A549 (cell line): ENCODE measurements around the gene TNS1.

Experiments used
- FOSL2 ChIP-seq, 2 experiments: fragments of 450-650 bp in 1 of 2; fragments of >200 bp in 1 of 2; sonication (Bioruptor Twin) in 1 of 2; formaldehyde crosslinking; IDR thresholded peaks; 2 replicates each; pipeline versions ENCODE4 v1.5.0 to v1.6.1; 2016 to 2020; ENCODE audit warnings: mild to moderate bottlenecking in 1 of 2, moderate library complexity in 1 of 2
- POLR2A ChIP-seq: IDR thresholded peaks from 2 replicates; pipeline ENCODE4 v1.6.1; 2012; ENCODE audit warnings: mild to moderate bottlenecking, low read length
- RFX5 ChIP-seq: fragments of 450-650 bp; IDR thresholded peaks from 2 replicates; pipeline ENCODE4 v1.7.1; 2014; ENCODE audit warnings: antibody characterized with exemption, mild to moderate bottlenecking, moderate library complexity
- TF ChIP-seq, protein P1 (sequence below): fragments of >200 bp; sonication (Bioruptor Twin); formaldehyde crosslinking; IDR thresholded peaks from 3 replicates; pipeline ENCODE4 v1.5.1; 2016
- TF ChIP-seq, protein P2 (sequence below): IDR thresholded peaks from 2 replicates; pipeline ENCODE4 v1.6.1; 2012; ENCODE audit warnings: low read depth, borderline replicate concordance
- TF ChIP-seq, protein P3 (sequence below): fragments of 450-650 bp; IDR thresholded peaks from 2 replicates; pipeline ENCODE4 v1.6.1; 2014; ENCODE audit warnings: antibody characterized with exemption

DNA sequence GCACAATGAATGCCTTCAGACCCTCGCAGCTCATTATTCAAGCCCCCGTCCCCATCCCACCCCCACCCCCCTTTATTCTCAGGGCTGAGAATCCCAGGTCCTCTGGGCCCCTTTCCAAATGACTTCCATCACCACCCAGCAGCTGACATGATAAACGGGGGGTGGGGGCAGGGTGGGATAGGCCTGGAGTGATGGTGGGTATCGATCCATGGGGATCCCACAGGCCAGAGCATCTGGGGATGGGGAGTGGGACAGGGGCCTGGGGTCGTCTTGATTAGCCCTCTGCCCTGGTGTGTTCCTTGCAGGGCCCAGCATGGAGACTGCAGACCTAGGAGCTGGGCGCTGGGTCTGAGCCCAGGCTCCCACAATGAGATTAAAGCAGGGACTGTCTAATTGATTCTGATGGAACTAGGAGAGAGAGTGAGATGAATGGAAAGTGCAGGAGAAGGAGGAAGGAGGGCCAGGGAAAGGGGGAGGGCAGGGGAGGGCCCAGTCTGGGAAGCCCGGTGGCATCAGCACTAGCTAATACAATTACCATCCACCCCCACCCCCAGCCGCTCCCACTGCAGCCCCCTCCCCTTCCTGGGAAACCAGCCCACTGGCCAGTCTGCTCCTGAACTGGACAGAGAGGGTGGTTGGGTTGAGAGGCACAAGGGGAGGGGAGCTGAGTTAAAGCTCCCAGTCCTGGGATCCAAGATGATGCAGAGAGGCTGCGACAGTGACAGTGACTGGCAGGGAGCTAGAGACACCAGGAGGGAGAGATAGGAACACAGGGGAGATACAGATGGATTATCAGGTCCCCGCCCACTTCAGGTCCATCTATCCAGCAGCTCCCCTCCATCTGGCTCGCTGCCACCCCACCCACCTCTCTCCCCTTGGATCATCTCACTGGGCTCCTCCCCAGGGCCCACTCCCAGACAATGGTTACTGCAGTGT is 13.1 kb upstream of the TNS1 start:
- TF ChIP-seq, protein P1, sequence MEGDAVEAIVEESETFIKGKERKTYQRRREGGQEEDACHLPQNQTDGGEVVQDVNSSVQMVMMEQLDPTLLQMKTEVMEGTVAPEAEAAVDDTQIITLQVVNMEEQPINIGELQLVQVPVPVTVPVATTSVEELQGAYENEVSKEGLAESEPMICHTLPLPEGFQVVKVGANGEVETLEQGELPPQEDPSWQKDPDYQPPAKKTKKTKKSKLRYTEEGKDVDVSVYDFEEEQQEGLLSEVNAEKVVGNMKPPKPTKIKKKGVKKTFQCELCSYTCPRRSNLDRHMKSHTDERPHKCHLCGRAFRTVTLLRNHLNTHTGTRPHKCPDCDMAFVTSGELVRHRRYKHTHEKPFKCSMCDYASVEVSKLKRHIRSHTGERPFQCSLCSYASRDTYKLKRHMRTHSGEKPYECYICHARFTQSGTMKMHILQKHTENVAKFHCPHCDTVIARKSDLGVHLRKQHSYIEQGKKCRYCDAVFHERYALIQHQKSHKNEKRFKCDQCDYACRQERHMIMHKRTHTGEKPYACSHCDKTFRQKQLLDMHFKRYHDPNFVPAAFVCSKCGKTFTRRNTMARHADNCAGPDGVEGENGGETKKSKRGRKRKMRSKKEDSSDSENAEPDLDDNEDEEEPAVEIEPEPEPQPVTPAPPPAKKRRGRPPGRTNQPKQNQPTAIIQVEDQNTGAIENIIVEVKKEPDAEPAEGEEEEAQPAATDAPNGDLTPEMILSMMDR, result no peak
- no peak for TF ChIP-seq FOSL2 (IDR thresholded peaks at IDR 0.05)
- TF ChIP-seq FOSL2 (CRISPR knock-in tag; IDR thresholded peaks at IDR 0.05), result no peak
- TF ChIP-seq, protein P2, sequence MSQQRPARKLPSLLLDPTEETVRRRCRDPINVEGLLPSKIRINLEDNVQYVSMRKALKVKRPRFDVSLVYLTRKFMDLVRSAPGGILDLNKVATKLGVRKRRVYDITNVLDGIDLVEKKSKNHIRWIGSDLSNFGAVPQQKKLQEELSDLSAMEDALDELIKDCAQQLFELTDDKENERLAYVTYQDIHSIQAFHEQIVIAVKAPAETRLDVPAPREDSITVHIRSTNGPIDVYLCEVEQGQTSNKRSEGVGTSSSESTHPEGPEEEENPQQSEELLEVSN, result no peak
- no peak for TF ChIP-seq RFX5
- TF ChIP-seq, protein P3, sequence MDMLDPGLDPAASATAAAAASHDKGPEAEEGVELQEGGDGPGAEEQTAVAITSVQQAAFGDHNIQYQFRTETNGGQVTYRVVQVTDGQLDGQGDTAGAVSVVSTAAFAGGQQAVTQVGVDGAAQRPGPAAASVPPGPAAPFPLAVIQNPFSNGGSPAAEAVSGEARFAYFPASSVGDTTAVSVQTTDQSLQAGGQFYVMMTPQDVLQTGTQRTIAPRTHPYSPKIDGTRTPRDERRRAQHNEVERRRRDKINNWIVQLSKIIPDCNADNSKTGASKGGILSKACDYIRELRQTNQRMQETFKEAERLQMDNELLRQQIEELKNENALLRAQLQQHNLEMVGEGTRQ, result no peak
- no peak for TF ChIP-seq POLR2A
